Measurements from ENCODE around the gene ITK.

The ITK gene

GRCh38 chr5:157167214-157167621 lies 13.4 kb upstream of the ITK start:
- TF ChIP-seq CTCF (IDR thresholded peaks at IDR 0.05), result no peak

GRCh38 chr5:157168286-157168685 lies 12.4 kb upstream of the ITK start:
- no peak overlapping the region for H3K27ac ChIP-seq
- no peak overlapping the region for H3K4me3 ChIP-seq
- no peak for DNase-seq (ENCODE audit: low spot score)
- no peak for TF ChIP-seq CTCF (IDR thresholded peaks at IDR 0.05)

More at GRCh38 chr5:157167214-157167621, 13.4 kb upstream of the ITK start:
- H3K27ac ChIP-seq, result no peak overlapping the region
- no peak overlapping the region for H3K4me3 ChIP-seq
- DNase-seq (ENCODE audit: low spot score), result no peak

GRCh38 chr5:157172403-157172802 lies 8.2 kb upstream of the ITK start:
- Histone ChIP-seq H3K27ac (no peak overlapping the region), H3K4me3 (no peak overlapping the region)
- TF ChIP-seq CTCF (IDR thresholded peaks at IDR 0.05), result no peak
- DNase-seq (ENCODE audit: low spot score), result no peak

- no peak for TF ChIP-seq CTCF (IDR thresholded peaks at IDR 0.05)
- H3K27ac ChIP-seq, result no peak overlapping the region
- no peak overlapping the region for H3K4me3 ChIP-seq
- no peak for DNase-seq (ENCODE audit: low spot score)
These were observed 5.5 kb upstream of the ITK start for GRCh38 chr5:157175071-157175612.

- no peak overlapping the region for H3K4me3 ChIP-seq
- H3K27ac ChIP-seq, result no peak overlapping the region
- DNase-seq (ENCODE audit: low spot score), result no peak
- TF ChIP-seq CTCF (IDR thresholded peaks at IDR 0.05), result no peak
These were observed 2.7 kb upstream of the ITK start for GRCh38 chr5:157177953-157178352.

- no peak for TF ChIP-seq CTCF (IDR thresholded peaks at IDR 0.05)
- no peak for DNase-seq (ENCODE audit: low spot score)
- no peak overlapping the region for H3K27ac ChIP-seq
- H3K4me3 ChIP-seq, result no peak overlapping the region
These were observed 1.7 kb upstream of the ITK start for GRCh38 chr5:157178966-157179365.

GRCh38 chr5:157182143-157182757 lies 1.6 kb downstream of the ITK start:
- Histone ChIP-seq H3K27ac (no peak overlapping the region), H3K4me3 (no peak overlapping the region)
- no peak for DNase-seq (ENCODE audit: low spot score)
- TF ChIP-seq CTCF (IDR thresholded peaks at IDR 0.05), result no peak

Data from coronary artery (tissue), 2 donors.